WTC11 (cell line): Measurements from ENCODE around the gene GPX4. TPM values are rescaled to one million over a fixed set of nuclear protein-coding genes. Genes with fewer than 3 reads are reported as not detected.

Source experiments
- ATAC-seq: fragments of 200-7000 bp; cut with Tn5 transposase; 2 replicates; pipeline ENCODE4 v1.10.0; 2021; ENCODE audit warnings: mild to moderate bottlenecking, moderate library complexity
- CTCF ChIA-PET: fragments of 300-600 bp; sonication (Branson Sonifier 250); formaldehyde crosslinking; loops from one replicate; lab custom pipeline; 2021; ENCODE audit warnings: antibody characterized with exemption; lab: Charles Lee
- POLR2A ChIA-PET: fragments of 350-600 bp; sonication (Branson Sonifier 250); formaldehyde crosslinking; loops from one replicate; lab custom pipeline; 2021; ENCODE audit warnings: antibody characterized with exemption; lab: Charles Lee
- DNase-seq: peaks from one replicate; pipeline ENCODE4 v3.0.0; 2021; ENCODE audit warnings: low spot score
- H3K27ac Mint-ChIP-seq: 2 replicates; pipeline ENCODE4 v1.8.0; 2021; ENCODE audit warnings: mixed read lengths
- H3K27me3 Mint-ChIP-seq: 2 replicates; pipeline ENCODE4 v1.8.0; 2021; ENCODE audit warnings: low read depth, mild to moderate bottlenecking, moderate library complexity, mixed read lengths
- H3K36me3 Mint-ChIP-seq: 2 replicates; pipeline ENCODE4 v1.8.0; 2021; ENCODE audit warnings: mixed read lengths
- H3K4me1 Mint-ChIP-seq: 2 replicates; pipeline ENCODE4 v1.8.0; 2022; ENCODE audit warnings: mixed read lengths
- H3K4me3 Mint-ChIP-seq: 2 replicates; pipeline ENCODE4 v1.8.0; 2021; ENCODE audit warnings: mild to moderate bottlenecking, moderate library complexity, mixed read lengths
- H3K9me3 Mint-ChIP-seq: 2 replicates; pipeline ENCODE4 v1.8.0; 2021; ENCODE audit warnings: mixed read lengths
- ESRRA ChIP-seq: sonication (generic); formaldehyde crosslinking; IDR thresholded peaks from 2 replicates; pipeline ENCODE4 v1.8.1; 2022; ENCODE audit warnings: mild to moderate bottlenecking, missing genetic modification reagents, borderline replicate concordance
- GRHL2 ChIP-seq: fragments of 250-450 bp; sonication (Bioruptor Pico); IDR thresholded peaks from 2 replicates; pipeline ENCODE4 v1.8.0; 2022; ENCODE audit warnings: mild to moderate bottlenecking, moderate library complexity; ENCODE audit not compliant: insufficient replicate concordance, severe bottlenecking
- JAZF1 ChIP-seq: fragments of 250-450 bp; sonication (Bioruptor Pico); IDR thresholded peaks from 2 replicates; pipeline ENCODE4 v1.9.0; 2021; ENCODE audit warnings: moderate library complexity, mild to moderate bottlenecking, inconsistent platforms
- NFYB ChIP-seq: sonication (generic); formaldehyde crosslinking; conservative IDR thresholded peaks from 2 replicates; pipeline ENCODE4 v1.8.0; 2022; ENCODE audit warnings: low read depth, missing genetic modification reagents
- RELA ChIP-seq: sonication (generic); formaldehyde crosslinking; IDR thresholded peaks from 2 replicates; pipeline ENCODE4 v1.8.1; 2022; ENCODE audit warnings: missing genetic modification reagents, mild to moderate bottlenecking, borderline replicate concordance
- SMAD4 ChIP-seq: sonication (generic); formaldehyde crosslinking; IDR thresholded peaks from 2 replicates; pipeline ENCODE4 v1.8.0; 2022; ENCODE audit warnings: mild to moderate bottlenecking, missing genetic modification reagents
- SOX15 ChIP-seq: fragments of 250-450 bp; sonication (Bioruptor Pico); IDR thresholded peaks from 2 replicates; pipeline ENCODE4 v1.9.0; 2021; ENCODE audit warnings: mild to moderate bottlenecking
- ZNF121 ChIP-seq: sonication (generic); formaldehyde crosslinking; IDR thresholded peaks from 2 replicates; pipeline ENCODE4 v1.8.0; 2023; ENCODE audit warnings: missing genetic modification reagents
- ZNF232 ChIP-seq: sonication (generic); formaldehyde crosslinking; IDR thresholded peaks from 2 replicates; pipeline ENCODE4 v1.8.0; 2022; ENCODE audit warnings: mild to moderate bottlenecking, missing genetic modification reagents
- total RNA-seq: library from RNA; stranded (reverse); gene quantifications from 3 replicates; pipeline ENCODE4 v1.2.3, GENCODE V29; 2021
- TF ChIP-seq, protein P1 (sequence below): fragments of 250-450 bp; sonication (Bioruptor Pico); IDR thresholded peaks from 2 replicates; pipeline ENCODE4 v1.9.0; 2021; ENCODE audit warnings: mild to moderate bottlenecking
- TF ChIP-seq, protein P2 (sequence below): sonication (generic); formaldehyde crosslinking; IDR thresholded peaks from 2 replicates; pipeline ENCODE4 v1.8.1; 2023; ENCODE audit warnings: mild to moderate bottlenecking, missing genetic modification reagents
- TF ChIP-seq, protein P3 (sequence below): sonication (generic); formaldehyde crosslinking; IDR thresholded peaks from 2 replicates; pipeline ENCODE4 v1.8.0; 2022; ENCODE audit warnings: mild to moderate bottlenecking, missing genetic modification reagents
- TF ChIP-seq, protein P4 (sequence below): sonication (generic); formaldehyde crosslinking; IDR thresholded peaks from 2 replicates; pipeline ENCODE4 v1.8.0; 2023; ENCODE audit warnings: missing genetic modification reagents, mild to moderate bottlenecking, borderline replicate concordance

The GPX4 gene
- total RNA-seq, 1 experiment from 2014 or later: 363 TPM

DNA sequence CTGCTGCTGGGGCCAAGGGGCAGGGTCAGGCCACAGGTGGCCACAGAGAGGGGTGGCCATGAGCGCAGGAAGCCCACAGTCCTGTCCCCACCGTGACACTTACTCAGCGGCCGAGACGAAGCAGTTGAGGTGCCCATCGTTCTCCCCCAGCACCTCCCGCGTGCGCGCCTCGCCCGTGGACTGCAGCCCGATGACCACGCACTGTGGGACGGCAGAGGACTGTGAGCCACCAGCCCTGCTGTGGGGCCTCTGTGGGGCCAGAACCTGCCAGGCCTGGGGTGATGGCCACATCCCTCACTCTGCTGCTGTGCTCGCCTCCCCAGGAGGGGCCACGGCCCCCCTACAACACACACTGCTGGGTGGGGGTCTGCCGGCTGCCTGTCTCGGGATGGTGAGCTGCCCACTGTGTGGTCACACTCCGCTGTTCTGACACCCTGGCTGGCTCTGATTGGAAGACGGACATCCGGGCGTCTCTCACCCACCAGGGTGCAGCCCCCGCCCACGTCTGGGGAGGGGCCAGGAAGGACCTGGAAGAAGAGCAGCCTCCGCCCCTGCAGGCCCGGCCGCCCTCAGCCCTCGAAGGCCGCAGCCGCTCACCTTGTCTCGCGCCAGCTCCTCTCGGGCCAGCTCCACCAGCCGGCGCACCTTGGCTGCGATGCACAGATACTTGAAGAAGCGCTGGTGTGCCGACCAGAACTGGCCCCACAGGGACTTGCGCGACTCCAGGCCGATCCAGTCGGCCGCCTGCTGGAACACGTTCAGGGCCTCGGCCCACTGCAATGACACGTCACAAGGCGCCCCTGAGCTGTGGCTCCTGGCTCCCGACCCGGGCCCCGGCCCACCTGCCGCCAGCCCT, 13.2 kb downstream of the GPX4 start (continued):
- TF ChIP-seq RELA (no peak), NFYB (no peak)

DNA sequence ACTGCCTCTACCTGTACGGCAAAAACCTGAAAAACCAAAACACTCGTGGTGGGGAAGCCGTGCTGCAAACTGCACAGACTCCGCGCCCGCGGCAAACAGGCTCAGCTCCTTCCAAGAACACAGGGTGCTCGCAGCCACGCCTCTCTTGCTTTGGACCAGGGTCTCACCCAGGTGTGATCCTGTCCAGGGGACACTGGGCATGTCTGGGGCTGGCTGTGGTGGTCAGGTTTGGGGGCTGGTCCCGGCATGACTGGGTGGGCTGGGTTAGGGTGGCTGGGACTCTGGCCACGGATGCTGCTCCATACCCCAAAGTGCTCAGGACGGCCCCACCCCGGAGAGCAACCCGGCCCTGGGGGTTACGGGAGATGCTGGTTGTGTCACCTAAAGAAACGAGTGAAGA, 13.9 kb downstream of the GPX4 start:
- POLR2A ChIA-PET: no interaction called here
- Mint-ChIP-seq H3K4me1 (peaks cover 2% of the 10 kb centered on the region; the same call in 1 of the 2 replicates), H3K27ac (no peak overlapping the region), H3K27me3 (no peaks in the 10 kb centered on the region), H3K9me3 (no peaks in the 10 kb centered on the region), H3K4me3 (no peak overlapping the region), H3K36me3 (peaks cover 9% of the 10 kb centered on the region)
- CTCF ChIA-PET: interaction anchor here (0.8 kb wide), 1 partner anchor 12 kb away, joined by 3 read pairs; no protein-coding TSS in a partner anchor
- TF ChIP-seq, protein P1, sequence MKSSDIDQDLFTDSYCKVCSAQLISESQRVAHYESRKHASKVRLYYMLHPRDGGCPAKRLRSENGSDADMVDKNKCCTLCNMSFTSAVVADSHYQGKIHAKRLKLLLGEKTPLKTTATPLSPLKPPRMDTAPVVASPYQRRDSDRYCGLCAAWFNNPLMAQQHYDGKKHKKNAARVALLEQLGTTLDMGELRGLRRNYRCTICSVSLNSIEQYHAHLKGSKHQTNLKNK (CRISPR knock-in tag): no peak
- TF ChIP-seq, protein P2, sequence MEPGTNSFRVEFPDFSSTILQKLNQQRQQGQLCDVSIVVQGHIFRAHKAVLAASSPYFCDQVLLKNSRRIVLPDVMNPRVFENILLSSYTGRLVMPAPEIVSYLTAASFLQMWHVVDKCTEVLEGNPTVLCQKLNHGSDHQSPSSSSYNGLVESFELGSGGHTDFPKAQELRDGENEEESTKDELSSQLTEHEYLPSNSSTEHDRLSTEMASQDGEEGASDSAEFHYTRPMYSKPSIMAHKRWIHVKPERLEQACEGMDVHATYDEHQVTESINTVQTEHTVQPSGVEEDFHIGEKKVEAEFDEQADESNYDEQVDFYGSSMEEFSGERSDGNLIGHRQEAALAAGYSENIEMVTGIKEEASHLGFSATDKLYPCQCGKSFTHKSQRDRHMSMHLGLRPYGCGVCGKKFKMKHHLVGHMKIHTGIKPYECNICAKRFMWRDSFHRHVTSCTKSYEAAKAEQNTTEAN: no peak
- TF ChIP-seq RELA: no peak
- TF ChIP-seq GRHL2: no peak
- TF ChIP-seq ZNF121 (CRISPR knock-in tag): no peak
- no peak for TF ChIP-seq SOX15 (CRISPR knock-in tag)
- no peak for TF ChIP-seq JAZF1
- TF ChIP-seq, protein P3, sequence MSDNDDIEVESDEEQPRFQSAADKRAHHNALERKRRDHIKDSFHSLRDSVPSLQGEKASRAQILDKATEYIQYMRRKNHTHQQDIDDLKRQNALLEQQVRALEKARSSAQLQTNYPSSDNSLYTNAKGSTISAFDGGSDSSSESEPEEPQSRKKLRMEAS: no peak
- no peak for ATAC-seq
- no peak for DNase-seq

DNA sequence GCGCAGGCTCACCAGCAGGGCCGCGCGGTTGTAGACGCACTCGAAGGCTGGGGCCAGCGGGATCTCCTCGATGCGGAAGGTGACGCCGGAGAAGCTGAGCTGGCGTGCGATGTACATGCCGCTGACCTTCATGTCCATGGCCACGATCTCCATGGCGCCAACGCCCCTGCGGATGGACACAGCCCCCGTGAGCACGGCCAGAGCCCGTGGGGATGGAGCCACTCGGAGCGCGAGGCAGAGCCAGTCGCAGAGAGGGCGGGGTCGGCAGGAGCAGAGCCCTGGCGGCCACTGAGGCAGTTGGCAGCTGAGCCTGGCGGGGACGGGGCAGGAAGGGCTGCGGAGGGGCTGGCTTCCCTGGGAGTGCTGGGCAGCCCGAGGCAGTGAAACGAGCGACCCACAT, 15.2 kb downstream of the GPX4 start:
- DNase-seq (no peak), ATAC-seq (no peak)
- H3K36me3 Mint-ChIP-seq: peaks cover 11% of the 10 kb centered on the region
- ChIA-PET POLR2A (no interaction called here), CTCF (no interaction called here)
- H3K9me3 Mint-ChIP-seq: no peaks in the 10 kb centered on the region
- no peak overlapping the region for H3K4me3 Mint-ChIP-seq
- TF ChIP-seq, protein P4, sequence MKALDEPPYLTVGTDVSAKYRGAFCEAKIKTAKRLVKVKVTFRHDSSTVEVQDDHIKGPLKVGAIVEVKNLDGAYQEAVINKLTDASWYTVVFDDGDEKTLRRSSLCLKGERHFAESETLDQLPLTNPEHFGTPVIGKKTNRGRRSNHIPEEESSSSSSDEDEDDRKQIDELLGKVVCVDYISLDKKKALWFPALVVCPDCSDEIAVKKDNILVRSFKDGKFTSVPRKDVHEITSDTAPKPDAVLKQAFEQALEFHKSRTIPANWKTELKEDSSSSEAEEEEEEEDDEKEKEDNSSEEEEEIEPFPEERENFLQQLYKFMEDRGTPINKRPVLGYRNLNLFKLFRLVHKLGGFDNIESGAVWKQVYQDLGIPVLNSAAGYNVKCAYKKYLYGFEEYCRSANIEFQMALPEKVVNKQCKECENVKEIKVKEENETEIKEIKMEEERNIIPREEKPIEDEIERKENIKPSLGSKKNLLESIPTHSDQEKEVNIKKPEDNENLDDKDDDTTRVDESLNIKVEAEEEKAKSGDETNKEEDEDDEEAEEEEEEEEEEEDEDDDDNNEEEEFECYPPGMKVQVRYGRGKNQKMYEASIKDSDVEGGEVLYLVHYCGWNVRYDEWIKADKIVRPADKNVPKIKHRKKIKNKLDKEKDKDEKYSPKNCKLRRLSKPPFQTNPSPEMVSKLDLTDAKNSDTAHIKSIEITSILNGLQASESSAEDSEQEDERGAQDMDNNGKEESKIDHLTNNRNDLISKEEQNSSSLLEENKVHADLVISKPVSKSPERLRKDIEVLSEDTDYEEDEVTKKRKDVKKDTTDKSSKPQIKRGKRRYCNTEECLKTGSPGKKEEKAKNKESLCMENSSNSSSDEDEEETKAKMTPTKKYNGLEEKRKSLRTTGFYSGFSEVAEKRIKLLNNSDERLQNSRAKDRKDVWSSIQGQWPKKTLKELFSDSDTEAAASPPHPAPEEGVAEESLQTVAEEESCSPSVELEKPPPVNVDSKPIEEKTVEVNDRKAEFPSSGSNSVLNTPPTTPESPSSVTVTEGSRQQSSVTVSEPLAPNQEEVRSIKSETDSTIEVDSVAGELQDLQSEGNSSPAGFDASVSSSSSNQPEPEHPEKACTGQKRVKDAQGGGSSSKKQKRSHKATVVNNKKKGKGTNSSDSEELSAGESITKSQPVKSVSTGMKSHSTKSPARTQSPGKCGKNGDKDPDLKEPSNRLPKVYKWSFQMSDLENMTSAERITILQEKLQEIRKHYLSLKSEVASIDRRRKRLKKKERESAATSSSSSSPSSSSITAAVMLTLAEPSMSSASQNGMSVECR (CRISPR knock-in tag): no peak
- TF ChIP-seq ESRRA (CRISPR knock-in tag): no peak
- H3K4me1 Mint-ChIP-seq: no peaks in the 10 kb centered on the region
- H3K27ac Mint-ChIP-seq: no peak overlapping the region
- no peaks in the 10 kb centered on the region for H3K27me3 Mint-ChIP-seq

DNA sequence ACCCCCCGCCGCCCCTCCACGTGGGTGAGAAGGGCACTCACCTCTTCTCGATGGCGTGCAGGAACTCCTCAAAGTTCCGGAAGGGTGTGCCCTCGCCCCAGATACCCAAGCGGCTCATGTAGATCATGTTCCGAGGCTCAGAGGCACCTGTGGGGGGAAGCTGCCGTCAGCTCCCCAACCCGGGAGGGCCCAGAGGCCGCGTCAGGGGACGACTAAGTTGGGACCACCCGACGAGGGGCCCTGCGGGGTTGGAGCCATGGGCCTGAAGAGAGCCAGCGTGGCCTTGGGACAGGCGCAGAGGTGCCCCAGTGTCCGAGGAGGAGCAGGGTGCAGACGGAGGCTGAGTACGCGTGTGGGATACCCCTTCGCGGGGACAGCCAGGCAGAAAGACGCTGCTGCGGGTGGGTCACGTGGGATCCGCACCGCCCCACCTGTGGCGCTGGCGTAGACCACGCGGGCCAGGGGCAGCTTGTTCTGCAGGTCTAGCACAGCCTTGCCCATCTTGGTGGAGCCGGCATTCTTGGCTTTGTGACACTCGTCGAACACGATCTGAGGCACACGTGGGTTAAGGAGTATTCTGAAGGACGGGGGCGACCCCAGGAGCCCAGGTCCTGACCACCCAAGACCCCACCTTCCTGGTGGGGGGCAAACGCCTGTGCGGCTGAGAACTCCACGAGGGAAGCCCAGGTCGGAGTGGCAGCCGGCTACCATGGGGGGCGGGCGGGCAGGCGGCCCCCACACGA, 15.9 kb downstream of the GPX4 start:
- Mint-ChIP-seq H3K4me1 (no peaks in the 10 kb centered on the region), H3K9me3 (no peaks in the 10 kb centered on the region), H3K36me3 (peaks cover 11% of the 10 kb centered on the region), H3K27ac (no peak overlapping the region), H3K4me3 (no peak overlapping the region), H3K27me3 (no peaks in the 10 kb centered on the region)
- DNase-seq: no peak
- no peak for ATAC-seq
- CTCF ChIA-PET: no interaction called here
- POLR2A ChIA-PET: no interaction called here
- TF ChIP-seq SMAD4 (CRISPR knock-in tag) (no peak), ZNF232 (no peak)
